SK-N-SH treated with all-trans-retinoic acid at 6 μM for 48 hours (cell line): Measurements from ENCODE around the gene AKAP13.

Source experiments
- ARNTL ChIP-seq: fragments of 450-650 bp; formaldehyde crosslinking; IDR thresholded peaks from 2 replicates; pipeline ENCODE4 v1.5.0; 2020; ENCODE audit warnings: low read depth, mild to moderate bottlenecking, moderate library complexity, borderline replicate concordance
- BACH2 ChIP-seq: fragments of 250-450 bp; sonication (Bioruptor Pico); IDR thresholded peaks from 2 replicates; pipeline ENCODE4 v1.9.0; 2021; ENCODE audit warnings: mild to moderate bottlenecking, borderline replicate concordance
- ESRRG ChIP-seq: fragments of 250-450 bp; sonication (Bioruptor Pico); IDR thresholded peaks from 2 replicates; pipeline ENCODE4 v1.6.1; 2021; ENCODE audit warnings: mild to moderate bottlenecking
- GLIS3 ChIP-seq: fragments of 250-450 bp; sonication (Bioruptor Pico); IDR thresholded peaks from 2 replicates; pipeline ENCODE4 v1.5.0; 2020; ENCODE audit warnings: mild to moderate bottlenecking, moderate library complexity
- RARB ChIP-seq: fragments of 250-450 bp; sonication (Bioruptor Pico); IDR thresholded peaks from 2 replicates; pipeline ENCODE4 v1.8.0; 2021; ENCODE audit warnings: mild to moderate bottlenecking, moderate library complexity
- ZC3H10 ChIP-seq: fragments of 250-450 bp; sonication (Bioruptor Pico); IDR thresholded peaks from 2 replicates; pipeline ENCODE4 v1.5.1; 2021; ENCODE audit warnings: mild to moderate bottlenecking, moderate library complexity
- ZNF565 ChIP-seq: fragments of 450-650 bp; formaldehyde crosslinking; conservative IDR thresholded peaks from 2 replicates; pipeline ENCODE4 v1.5.0; 2020; ENCODE audit warnings: low read depth, mild to moderate bottlenecking, moderate library complexity
- ZNF70 ChIP-seq: fragments of 450-650 bp; formaldehyde crosslinking; IDR thresholded peaks from 2 replicates; pipeline ENCODE4 v1.5.0; 2020; ENCODE audit warnings: mild to moderate bottlenecking, moderate library complexity
- TF ChIP-seq, protein P1 (sequence below): fragments of 250-450 bp; sonication (Bioruptor Pico); IDR thresholded peaks from 2 replicates; pipeline ENCODE4 v1.8.0; 2020; ENCODE audit warnings: mild to moderate bottlenecking, moderate library complexity, borderline replicate concordance
- TF ChIP-seq, protein P2 (sequence below): fragments of 250-450 bp; sonication (Bioruptor Pico); IDR thresholded peaks from 2 replicates; pipeline ENCODE4 v1.5.1; 2020; ENCODE audit warnings: low read depth, mild to moderate bottlenecking, moderate library complexity
- TF ChIP-seq, protein P3 (sequence below): fragments of 250-450 bp; sonication (Bioruptor Pico); IDR thresholded peaks from 2 replicates; pipeline ENCODE4 v1.8.0; 2021; ENCODE audit warnings: low read depth, mild to moderate bottlenecking, moderate library complexity, borderline replicate concordance

DNA sequence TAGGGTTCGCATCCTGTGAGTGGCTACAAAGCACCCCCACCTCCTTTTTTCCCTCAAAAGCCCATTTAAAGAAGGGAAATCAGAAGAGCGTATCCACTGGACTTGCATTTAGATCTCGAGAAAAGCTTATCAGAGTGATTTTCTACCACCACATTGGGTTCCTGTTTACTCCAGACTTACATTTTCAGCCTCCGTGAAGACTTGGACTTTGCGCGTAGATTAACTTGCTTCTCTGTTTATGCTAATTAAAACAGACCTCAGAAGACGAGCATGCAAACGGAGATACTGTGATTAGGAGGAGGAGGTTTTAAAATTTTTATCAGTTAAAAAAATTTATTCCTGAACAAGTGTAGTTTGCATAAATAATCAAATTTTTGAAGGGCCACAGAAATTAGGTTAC lies 115.7 kb downstream of the AKAP13 start:
- TF ChIP-seq, protein P1, sequence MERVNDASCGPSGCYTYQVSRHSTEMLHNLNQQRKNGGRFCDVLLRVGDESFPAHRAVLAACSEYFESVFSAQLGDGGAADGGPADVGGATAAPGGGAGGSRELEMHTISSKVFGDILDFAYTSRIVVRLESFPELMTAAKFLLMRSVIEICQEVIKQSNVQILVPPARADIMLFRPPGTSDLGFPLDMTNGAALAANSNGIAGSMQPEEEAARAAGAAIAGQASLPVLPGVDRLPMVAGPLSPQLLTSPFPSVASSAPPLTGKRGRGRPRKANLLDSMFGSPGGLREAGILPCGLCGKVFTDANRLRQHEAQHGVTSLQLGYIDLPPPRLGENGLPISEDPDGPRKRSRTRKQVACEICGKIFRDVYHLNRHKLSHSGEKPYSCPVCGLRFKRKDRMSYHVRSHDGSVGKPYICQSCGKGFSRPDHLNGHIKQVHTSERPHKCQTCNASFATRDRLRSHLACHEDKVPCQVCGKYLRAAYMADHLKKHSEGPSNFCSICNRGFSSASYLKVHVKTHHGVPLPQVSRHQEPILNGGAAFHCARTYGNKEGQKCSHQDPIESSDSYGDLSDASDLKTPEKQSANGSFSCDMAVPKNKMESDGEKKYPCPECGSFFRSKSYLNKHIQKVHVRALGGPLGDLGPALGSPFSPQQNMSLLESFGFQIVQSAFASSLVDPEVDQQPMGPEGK, result no peak
- no peak for TF ChIP-seq BACH2 (CRISPR knock-in tag)
- TF ChIP-seq ESRRG (CRISPR knock-in tag), result no peak
- TF ChIP-seq GLIS3, result no peak
- TF ChIP-seq, protein P2, sequence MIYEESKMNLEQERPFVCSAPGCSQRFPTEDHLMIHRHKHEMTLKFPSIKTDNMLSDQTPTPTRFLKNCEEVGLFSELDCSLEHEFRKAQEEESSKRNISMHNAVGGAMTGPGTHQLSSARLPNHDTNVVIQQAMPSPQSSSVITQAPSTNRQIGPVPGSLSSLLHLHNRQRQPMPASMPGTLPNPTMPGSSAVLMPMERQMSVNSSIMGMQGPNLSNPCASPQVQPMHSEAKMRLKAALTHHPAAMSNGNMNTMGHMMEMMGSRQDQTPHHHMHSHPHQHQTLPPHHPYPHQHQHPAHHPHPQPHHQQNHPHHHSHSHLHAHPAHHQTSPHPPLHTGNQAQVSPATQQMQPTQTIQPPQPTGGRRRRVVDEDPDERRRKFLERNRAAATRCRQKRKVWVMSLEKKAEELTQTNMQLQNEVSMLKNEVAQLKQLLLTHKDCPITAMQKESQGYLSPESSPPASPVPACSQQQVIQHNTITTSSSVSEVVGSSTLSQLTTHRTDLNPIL, result no peak
- TF ChIP-seq ZC3H10 (CRISPR knock-in tag), result no peak
- TF ChIP-seq ZNF565, result no peak
- no peak for TF ChIP-seq RARB (CRISPR knock-in tag)
- no peak for TF ChIP-seq ARNTL
- TF ChIP-seq, protein P3, sequence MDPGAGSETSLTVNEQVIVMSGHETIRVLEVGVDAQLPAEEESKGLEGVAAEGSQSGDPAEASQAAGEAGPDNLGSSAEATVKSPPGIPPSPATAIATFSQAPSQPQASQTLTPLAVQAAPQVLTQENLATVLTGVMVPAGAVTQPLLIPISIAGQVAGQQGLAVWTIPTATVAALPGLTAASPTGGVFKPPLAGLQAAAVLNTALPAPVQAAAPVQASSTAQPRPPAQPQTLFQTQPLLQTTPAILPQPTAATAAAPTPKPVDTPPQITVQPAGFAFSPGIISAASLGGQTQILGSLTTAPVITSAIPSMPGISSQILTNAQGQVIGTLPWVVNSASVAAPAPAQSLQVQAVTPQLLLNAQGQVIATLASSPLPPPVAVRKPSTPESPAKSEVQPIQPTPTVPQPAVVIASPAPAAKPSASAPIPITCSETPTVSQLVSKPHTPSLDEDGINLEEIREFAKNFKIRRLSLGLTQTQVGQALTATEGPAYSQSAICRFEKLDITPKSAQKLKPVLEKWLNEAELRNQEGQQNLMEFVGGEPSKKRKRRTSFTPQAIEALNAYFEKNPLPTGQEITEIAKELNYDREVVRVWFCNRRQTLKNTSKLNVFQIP, result no peak
- no peak for TF ChIP-seq ZNF70 (CRISPR knock-in tag)
